ENCODE results near the gene POLDIP3. TPM values are rescaled to one million over a fixed set of nuclear protein-coding genes. Genes with fewer than 3 reads are reported as not detected.
"Not testable (repeated sequence)": the region's sequence is repeated elsewhere in the genome, so short reads cannot be mapped to it uniquely, and the experiment has no call there.

The POLDIP3 gene
- total and polyA plus RNA-seq, 5 donors, result 20.8 to 44.7 (median 35.5) TPM

DNA sequence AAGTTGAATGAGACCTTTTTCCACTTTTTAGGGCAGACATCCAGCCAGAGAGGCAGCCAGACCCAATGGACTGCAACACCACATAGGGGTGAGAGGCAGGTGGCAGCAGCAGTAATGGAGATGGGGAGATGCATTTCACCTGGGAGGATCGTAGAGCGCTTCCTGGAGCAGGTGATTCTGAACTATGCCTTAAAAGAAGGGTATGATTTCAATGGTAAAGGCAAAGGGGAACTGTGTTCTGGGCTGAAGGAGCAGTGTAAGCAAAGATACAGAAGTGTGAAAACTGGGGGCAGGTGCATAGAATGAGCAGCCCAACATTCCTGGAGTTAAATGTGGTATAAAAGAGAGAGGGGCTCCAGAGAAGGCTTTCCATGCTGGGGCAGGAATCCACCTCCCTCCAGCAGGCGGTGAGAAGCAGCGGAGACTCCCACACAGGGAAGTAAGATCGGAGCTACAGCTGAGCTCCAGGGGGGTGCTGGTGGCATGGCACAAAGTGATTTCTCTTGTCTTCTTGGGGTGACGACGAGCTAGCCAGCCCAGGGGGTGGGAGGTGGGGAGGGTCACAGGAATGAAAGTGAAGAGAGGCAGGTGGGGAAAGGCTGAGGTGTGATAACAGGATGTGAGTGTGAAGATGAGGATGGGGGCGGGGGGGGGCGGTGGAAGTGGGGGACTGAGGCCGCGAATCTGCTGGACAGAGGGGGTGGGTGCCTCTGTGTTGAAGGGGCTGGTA is 65.2 kb downstream of the POLDIP3 start:
- WGBS, result 60% methylated on average over 11 of the region's 11 CpGs
- no peaks in the 10 kb centered on the region for H3K4me1 ChIP-seq (ENCODE audit: control insufficient read depth, insufficient read depth, low read length)
- H3K9me3 ChIP-seq (ENCODE audit: control insufficient read depth, low read length), result no peaks in the 10 kb centered on the region
- no peak overlapping the region for H3K27ac ChIP-seq (ENCODE audit: low read length)
- DNase-seq (no peak), ATAC-seq (no peak)
- no peaks in the 10 kb centered on the region for H3K27me3 ChIP-seq (ENCODE audit: control insufficient read depth, insufficient read depth)
- intact Hi-C loops (cut with DNase I), result loop anchor here in 1 of 4 donors (5.0 kb wide), 1 partner anchor 32 kb away; the partner anchor contains the start of gene RRP7A
- no peak overlapping the region for H3K4me3 ChIP-seq (ENCODE audit: low read length)

DNA sequence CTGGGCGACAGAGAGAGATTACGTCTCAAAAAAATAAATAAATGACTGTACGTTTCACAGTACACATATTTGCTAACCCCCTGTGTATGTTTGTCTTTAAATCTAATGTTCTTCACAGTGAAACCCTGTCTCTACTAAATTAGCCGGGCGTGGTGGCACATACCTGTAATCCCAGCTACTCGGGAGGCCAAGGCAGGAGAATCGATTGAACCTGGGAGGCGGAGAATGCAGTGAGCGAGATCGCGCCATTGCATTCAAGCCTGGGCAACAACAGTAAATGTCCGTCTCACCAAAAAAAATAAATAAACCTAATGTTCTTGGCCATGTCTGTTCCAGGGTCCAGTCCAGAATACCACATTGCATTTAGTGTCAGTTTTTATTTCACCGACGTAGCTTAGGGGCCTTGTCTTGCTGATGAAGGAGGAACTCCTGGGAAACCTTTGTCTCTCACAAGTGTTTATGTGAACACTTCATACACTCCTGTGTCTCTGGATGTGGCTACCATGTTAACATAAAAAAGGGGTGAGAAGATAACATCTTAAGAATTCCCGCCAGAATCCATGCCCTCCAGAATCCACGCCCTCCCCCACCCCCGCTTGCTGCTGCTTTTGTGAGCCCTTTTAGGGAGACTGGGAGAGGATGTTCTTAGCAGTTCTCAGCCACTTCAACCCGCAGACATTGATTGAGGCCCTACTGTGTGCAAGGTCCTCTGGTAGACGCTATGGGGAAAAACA is 65.9 kb downstream of the POLDIP3 start:
- Histone ChIP-seq H3K4me1 (ENCODE audit: control insufficient read depth, insufficient read depth, low read length) (no peaks in the 10 kb centered on the region), H3K4me3 (ENCODE audit: low read length) (no peak overlapping the region), H3K27me3 (ENCODE audit: control insufficient read depth, insufficient read depth) (no peaks in the 10 kb centered on the region), H3K9me3 (ENCODE audit: control insufficient read depth, low read length) (no peaks in the 10 kb centered on the region), H3K27ac (ENCODE audit: low read length) (no peak overlapping the region)
- ATAC-seq, result no peak
- DNase-seq, result no peak
- 79% methylated on average over 19 of the region's 19 CpGs for WGBS
- intact Hi-C loops (cut with DNase I), result no loop called here

DNA sequence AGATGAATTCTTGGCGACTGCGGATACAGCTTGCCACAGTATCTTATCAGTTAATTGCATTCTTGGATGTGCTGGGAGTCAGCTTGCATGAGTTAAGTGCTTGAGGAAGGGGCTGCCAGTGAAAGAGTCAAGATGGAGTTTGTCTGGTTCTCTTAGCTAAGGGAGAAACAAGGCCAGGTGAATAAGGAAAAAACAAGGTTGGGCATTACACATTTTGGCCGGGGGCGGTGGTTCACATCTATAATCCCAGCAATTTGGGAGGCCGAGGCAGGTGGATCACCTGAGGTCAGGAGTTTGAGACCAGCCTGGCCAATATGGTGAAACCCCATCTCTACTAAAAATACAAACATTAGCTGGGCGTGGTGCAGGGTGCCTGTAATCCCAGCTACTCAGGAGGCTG is 66.6 kb downstream of the POLDIP3 start:
- ATAC-seq; H3K4me1 ChIP-seq (ENCODE audit: control insufficient read depth, insufficient read depth, low read length); intact Hi-C loops (cut with DNase I); H3K4me3 ChIP-seq (ENCODE audit: low read length); H3K27me3 ChIP-seq (ENCODE audit: control insufficient read depth, insufficient read depth); DNase-seq; H3K9me3 ChIP-seq (ENCODE audit: control insufficient read depth, low read length); H3K27ac ChIP-seq (ENCODE audit: low read length): not testable (repeated sequence)
- 39% methylated on average over 6 of the region's 6 CpGs for WGBS

GRCh38 chr22:42547562-42547961 is 67.1 kb downstream of the POLDIP3 start:
- Histone ChIP-seq H3K9me3 (ENCODE audit: control insufficient read depth, low read length) (no peaks in the 10 kb centered on the region), H3K27me3 (ENCODE audit: control insufficient read depth, insufficient read depth) (no peaks in the 10 kb centered on the region), H3K4me3 (ENCODE audit: low read length) (no peak overlapping the region), H3K4me1 (ENCODE audit: control insufficient read depth, insufficient read depth, low read length) (no peaks in the 10 kb centered on the region), H3K27ac (ENCODE audit: low read length) (no peak overlapping the region)
- 53% methylated on average over 9 of the region's 9 CpGs for WGBS
- ATAC-seq (no peak), DNase-seq (no peak)
- intact Hi-C loops (cut with DNase I), result no loop called here

DNA sequence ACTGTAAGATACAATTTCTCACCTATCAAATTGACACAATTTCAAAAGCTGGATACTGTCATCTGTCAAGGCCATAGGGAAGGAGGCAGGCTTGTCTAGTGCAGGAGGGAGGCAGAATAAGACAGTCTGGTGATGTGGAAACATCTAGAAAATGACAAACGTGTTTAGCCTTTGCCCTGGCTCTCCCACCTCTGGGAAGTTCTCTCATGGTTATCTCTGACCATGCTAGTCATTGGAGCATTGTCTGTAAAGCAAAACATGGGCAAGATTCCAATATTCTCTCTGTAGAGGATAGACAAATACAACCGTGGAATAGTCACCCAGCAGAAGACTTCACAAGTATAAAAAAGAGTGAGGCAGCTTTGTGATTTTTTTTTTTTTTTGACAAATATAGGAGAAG is 70.0 kb downstream of the POLDIP3 start:
- Histone ChIP-seq H3K4me1 (ENCODE audit: control insufficient read depth, insufficient read depth, low read length) (no peaks in the 10 kb centered on the region), H3K27ac (ENCODE audit: low read length) (no peak overlapping the region), H3K9me3 (ENCODE audit: control insufficient read depth, low read length) (no peaks in the 10 kb centered on the region), H3K4me3 (ENCODE audit: low read length) (no peak overlapping the region), H3K27me3 (ENCODE audit: control insufficient read depth, insufficient read depth) (no peaks in the 10 kb centered on the region)
- WGBS, result 16% methylated on average over 2 of the region's 2 CpGs
- no peak for DNase-seq
- intact Hi-C loops (cut with DNase I), result no loop called here
- ATAC-seq, result peak; percentile 38 to 84

DNA sequence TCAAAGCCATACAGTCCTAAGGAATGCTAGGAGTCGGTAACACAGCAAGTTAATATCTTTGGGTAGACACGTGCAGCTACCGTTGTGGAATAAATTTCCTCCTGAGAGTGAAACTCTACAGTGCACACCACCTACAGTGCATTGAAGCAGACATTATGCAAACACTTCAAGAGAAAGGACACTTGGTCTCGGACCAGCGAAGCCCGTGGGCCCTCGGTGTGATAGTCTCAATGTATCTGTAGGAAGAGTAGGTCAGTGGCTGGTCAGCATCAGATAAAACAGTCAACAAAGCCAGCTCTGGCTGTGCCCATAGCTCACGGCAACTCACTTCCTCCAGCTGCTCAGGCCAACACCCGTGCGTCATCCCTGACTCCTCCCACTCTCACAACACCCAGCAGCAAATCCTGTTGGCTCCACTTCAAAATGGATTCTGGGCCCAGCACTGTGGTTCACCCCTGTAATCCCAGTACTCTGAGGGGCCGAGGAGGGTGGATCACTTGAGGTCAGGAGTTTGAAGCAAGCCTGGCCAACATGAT is 75.4 kb downstream of the POLDIP3 start:
- DNase-seq; intact Hi-C loops (cut with DNase I); H3K9me3 ChIP-seq (ENCODE audit: control insufficient read depth, low read length); H3K27ac ChIP-seq (ENCODE audit: low read length); H3K4me3 ChIP-seq (ENCODE audit: low read length); H3K4me1 ChIP-seq (ENCODE audit: control insufficient read depth, insufficient read depth, low read length); H3K27me3 ChIP-seq (ENCODE audit: control insufficient read depth, insufficient read depth): not testable (repeated sequence)
- WGBS, result 30% methylated on average over 9 of the region's 11 CpGs
- ATAC-seq, result peak; percentile 85 to 93

DNA sequence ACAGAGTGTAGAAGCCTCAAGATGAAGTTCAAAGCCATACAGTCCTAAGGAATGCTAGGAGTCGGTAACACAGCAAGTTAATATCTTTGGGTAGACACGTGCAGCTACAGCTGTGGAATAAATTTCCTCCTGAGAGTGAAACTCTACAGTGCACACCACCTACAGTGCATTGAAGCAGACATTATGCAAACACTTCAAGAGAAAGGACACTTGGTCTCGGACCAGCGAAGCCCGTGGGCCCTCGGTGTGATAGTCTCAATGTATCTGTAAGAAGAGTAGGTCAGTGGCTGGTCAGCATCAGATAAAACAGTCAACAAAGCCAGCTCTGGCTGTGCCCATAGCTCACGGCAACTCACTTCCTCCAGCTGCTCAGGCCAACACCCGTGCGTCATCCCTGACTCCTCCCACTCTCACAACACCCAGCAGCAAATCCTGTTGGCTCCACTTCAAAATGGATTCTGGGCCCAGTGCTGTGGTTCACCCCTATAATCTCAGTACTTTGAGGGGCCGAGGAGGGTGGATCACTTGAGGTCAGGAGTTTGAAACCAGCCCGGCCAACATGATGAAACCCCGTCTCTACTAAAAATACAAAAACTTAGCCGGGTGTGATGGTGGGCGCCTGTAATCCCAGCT is 77.4 kb downstream of the POLDIP3 start:
- H3K27ac ChIP-seq (ENCODE audit: low read length); DNase-seq; H3K4me1 ChIP-seq (ENCODE audit: control insufficient read depth, insufficient read depth, low read length); intact Hi-C loops (cut with DNase I); H3K4me3 ChIP-seq (ENCODE audit: low read length); H3K9me3 ChIP-seq (ENCODE audit: control insufficient read depth, low read length); H3K27me3 ChIP-seq (ENCODE audit: control insufficient read depth, insufficient read depth): not testable (repeated sequence)
- WGBS, result 44% methylated on average over 12 of the region's 14 CpGs
- ATAC-seq, result peak; percentile 86 to 93

DNA sequence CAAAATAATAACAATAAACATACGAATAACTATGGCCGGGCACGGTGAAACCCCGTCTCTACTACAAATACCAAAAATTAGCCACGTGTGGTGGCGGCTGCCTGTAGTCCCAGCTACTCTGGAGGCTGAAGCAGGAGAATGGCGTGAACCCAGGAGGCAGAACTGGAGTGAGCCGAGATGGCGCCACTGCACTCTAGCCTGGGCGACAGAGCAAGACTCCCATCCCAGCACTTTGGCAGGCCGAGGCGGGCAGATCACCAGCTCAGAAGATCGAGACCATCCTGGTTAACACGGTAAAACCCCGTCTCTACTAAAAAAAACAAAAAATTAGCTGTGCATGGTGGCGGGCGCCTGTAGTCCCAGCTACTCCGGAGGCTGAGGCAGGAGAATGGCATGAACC is 78.0 kb downstream of the POLDIP3 start:
- WGBS, result 97% methylated on average over 18 of the region's 18 CpGs
- H3K9me3 ChIP-seq (ENCODE audit: control insufficient read depth, low read length); H3K4me1 ChIP-seq (ENCODE audit: control insufficient read depth, insufficient read depth, low read length); H3K4me3 ChIP-seq (ENCODE audit: low read length); DNase-seq; ATAC-seq; H3K27me3 ChIP-seq (ENCODE audit: control insufficient read depth, insufficient read depth); intact Hi-C loops (cut with DNase I); H3K27ac ChIP-seq (ENCODE audit: low read length): not testable (repeated sequence)

GRCh38 chr22:42536166-42536565 is 78.5 kb downstream of the POLDIP3 start:
- DNase-seq, result no peak
- H3K27ac ChIP-seq (ENCODE audit: low read length), result no peak overlapping the region
- H3K9me3 ChIP-seq (ENCODE audit: control insufficient read depth, low read length), result no peaks in the 10 kb centered on the region
- intact Hi-C loops (cut with DNase I), result no loop called here
- H3K27me3 ChIP-seq (ENCODE audit: control insufficient read depth, insufficient read depth), result no peaks in the 10 kb centered on the region
- no peak overlapping the region for H3K4me3 ChIP-seq (ENCODE audit: low read length)
- no peak for ATAC-seq
- H3K4me1 ChIP-seq (ENCODE audit: control insufficient read depth, insufficient read depth, low read length), result no peaks in the 10 kb centered on the region
- whole genome bisulfite sequencing, result 94% methylated on average over 7 of the region's 7 CpGs

GRCh38 chr22:42535082-42535731 is 79.5 kb downstream of the POLDIP3 start:
- H3K4me3 ChIP-seq (ENCODE audit: low read length); H3K27ac ChIP-seq (ENCODE audit: low read length); ATAC-seq; H3K9me3 ChIP-seq (ENCODE audit: control insufficient read depth, low read length); H3K4me1 ChIP-seq (ENCODE audit: control insufficient read depth, insufficient read depth, low read length); H3K27me3 ChIP-seq (ENCODE audit: control insufficient read depth, insufficient read depth); intact Hi-C loops (cut with DNase I): not testable (repeated sequence)
- 57% methylated on average over 4 of the region's 14 CpGs for whole genome bisulfite sequencing
- DNase-seq, result peak in 1 of 3 donors; percentile 4

All from right cardiac atrium (tissue), 5 donors.